ENCODE data around the gene MED13L.
"Not testable (repeated sequence)": the region's sequence is repeated elsewhere in the genome, so short reads cannot be mapped to it uniquely, and the experiment has no call there.

Gene MED13L

DNA sequence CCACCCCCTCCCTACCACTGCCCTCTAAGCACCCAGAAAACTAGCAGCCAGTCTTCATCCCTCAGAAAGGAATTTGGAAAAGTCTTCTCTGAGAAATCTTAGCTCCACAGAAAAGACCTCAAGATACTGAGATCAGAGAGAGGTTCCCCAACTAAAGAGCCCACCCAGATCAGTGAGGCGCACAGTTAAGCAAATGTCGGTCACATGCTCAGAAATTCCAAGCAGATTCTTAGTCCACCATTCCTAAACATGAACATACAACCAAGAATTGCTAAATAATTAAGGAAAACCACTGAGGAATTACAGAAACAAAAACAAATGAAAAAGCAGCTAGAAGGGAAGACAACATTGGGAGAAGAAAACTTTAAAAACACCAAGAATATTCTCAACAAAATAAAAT, 32.3 kb downstream of the MED13L start:
- DNase-seq: no peak

DNA sequence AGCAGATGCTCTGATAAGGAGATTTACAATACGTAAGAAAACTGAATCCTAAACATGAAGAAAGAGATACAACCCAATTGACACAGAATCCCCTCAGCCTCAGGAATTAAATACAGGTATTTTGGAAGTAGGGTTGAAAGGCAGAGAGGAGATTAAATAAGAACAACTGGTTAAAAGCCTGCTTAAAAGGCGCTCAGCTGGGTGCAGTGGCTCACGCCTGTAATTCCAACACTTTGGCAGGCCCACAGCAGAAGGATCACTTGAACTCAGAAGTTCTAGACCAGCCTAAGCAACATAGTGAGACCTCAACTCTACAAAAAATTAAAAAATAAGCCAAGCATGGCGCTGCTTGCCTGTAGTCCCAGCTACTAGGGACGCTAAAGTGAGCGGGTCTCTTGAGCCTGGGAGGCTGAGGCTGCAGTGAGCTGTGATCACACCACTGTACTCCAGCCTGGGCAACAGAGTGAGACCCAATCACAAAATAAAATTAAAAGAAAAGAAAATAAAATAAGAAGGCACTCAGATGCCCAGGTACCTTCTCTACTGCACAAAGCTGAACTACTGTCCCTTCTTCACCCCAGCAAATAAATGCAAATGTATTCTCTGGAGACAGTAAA, 32.9 kb downstream of the MED13L start:
- DNase-seq: no peak

DNA sequence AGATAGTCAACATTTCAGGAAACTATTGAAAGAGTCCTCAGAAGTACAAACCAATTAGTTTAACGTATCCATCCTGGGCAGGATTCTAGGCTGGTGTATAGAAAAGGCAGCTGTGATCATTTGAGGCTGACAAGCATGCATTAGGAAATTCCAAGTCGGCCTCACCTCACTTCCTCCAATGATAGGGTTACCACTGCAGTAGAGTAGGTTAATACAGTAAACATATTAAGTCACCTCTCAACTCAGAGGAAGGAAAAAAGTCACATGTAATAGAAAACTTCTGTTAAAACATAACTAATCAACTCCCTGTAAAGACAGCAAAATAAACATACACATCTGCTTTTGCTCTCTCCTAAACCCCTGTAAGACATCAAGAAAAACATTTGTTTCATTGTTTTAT, 33.5 kb downstream of the MED13L start:
- no peak for DNase-seq

DNA sequence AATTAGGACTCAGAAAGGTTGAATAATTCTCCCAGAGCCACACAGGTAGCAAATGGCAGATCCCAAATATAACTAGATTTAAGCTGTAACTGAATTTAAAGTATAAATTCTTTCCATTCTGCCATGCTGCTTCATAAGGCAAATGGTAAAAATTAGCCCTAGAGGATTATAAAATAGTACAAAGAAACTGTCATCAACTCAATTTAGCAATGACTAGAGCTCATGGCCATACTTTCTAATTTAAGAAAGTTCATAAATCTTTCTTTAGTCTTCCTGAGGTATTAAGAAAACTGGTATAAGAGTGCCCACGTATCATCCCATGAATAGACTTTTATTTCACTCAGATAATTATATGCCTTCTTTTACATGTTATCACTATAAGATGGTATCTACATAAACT, 34.8 kb downstream of the MED13L start:
- DNase-seq: no peak

DNA sequence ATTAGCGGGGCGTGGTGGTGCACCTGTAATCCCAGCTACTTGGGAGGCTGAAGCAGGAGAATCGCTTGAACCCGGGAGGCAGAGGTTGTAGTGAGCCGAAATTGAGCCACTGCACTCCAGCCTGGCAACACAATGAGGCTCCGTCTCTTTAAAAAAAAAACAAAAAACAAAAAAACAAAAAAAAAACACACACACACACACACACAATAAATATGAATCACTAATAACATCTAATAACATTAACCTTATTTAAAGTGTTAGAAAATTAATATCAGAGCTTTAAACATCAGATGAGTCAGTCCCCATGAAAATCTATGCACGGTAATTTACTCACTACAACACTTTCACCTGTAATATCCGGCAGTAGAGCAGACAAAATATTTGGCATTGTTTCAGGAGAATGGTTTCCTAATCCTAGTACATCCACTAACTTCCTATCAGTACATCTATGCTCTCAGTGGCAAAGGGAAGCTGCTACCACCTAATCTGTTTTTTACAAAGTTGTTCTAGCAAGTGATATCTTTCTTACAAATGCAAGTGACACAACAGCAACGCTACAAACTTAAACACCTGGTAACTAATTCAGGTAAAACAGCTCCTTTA, 36.2 kb downstream of the MED13L start:
- no peak for DNase-seq

DNA sequence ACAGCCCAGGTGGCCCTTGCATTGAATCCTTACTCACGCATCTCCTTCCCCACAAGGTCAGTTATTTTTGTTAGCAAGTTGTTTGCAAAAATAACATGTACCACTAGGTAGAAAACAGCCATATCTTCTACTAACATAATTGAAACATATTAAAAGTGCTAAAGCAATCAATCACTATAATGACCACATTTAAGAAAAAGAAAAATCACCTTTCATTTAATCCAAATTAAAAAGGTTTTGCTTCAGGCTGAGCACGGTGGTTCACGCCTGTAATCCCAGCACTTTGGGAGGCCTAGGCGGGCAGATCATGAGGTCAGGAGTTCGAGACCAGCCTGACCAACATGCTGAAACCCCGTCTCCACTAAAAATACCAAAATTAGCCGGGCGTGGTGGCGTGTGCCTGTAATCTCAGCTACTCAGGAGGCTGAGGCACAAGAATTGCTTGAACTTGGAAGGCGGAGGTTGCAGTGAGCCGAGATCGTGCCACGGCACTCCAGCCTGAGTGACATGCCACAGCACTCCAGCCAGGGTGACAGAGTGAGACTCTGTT, 38.8 kb downstream of the MED13L start:
- not testable (repeated sequence) for DNase-seq

DNA sequence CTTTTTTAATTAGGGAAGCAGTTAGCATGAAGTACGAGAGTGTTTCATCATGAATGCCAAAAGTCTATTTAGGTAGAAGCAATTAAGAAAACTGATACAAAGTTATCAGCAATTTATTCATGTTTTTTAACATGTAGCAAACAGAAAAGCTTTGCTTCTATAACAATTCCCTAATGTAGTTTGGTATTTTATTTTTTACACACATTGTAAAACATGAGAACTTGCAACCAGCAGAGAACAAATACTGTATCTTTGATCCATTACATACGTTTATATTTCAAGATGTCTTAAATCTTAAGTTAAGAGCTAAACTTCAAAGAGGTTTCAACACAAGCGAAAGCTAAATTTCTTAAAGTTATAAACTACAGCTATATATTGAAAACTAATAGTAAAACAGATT, 39.3 kb downstream of the MED13L start:
- DNase-seq: no peak

DNA sequence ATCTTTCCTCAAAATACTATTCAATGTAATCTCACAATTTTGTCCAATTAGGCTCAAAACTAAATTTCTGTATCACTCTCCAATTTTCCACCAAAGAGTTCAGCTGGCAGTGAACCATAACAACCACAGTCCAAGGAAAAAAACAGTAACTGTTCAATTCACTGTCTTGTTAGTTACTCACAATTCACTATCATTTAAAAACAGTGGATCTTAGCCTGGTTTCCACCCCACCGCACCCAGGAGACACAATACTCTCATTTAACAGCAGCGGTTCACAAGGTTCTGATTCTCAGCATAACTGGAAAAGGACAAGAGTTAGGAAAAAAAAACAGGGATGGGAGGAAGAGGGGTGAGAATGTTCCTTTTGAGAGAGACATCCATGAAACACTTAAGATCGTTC, 40.5 kb downstream of the MED13L start:
- no peak for DNase-seq

DNA sequence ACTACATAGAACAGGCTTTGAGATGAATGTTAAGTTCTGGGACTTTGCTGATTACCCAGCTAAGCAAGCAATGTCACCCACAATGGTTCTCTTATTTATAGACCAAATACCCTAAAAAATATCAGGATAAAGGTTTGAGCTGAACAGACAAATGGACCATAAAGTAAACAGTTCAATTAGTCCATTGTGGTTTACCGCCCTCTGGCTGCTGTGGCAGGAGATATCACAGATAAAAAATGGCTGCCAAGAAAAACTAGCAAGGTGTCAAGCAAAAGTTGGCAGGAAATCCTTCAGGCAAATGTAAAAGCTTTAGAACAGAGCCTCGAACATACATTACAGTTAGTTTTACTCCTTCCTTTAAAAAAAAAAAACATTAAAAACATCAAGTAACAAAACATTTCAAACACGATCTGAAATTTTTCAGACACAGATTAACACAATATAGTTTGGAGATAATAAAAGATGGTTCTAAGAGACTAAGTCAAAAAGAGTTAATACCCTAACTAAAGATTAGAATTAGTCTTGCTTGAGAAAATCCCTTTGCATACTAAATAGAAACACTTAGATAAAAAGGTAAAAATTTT, 41.3 kb downstream of the MED13L start:
- peak; percentile 10 for DNase-seq

DNA sequence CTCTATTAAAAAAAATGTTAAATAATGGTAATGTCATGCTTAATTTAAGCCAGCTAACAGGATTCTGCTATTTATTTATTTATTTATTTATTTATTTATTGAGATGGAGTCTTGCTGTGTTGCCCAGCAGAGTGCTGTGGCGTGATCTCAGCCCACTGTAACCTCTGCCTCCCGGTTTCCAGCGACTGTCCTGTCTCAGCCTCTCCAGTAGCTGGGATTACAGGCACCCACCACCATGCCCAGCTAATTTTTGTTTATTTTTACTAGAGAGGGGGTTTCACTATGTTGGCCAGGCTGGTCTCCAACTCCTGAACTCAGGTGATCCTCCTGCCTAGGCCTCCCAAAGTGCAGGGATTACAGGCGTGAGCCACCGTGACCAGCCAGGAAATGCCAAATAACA, 43.3 kb downstream of the MED13L start:
- DNase-seq: not testable (repeated sequence)

DNA sequence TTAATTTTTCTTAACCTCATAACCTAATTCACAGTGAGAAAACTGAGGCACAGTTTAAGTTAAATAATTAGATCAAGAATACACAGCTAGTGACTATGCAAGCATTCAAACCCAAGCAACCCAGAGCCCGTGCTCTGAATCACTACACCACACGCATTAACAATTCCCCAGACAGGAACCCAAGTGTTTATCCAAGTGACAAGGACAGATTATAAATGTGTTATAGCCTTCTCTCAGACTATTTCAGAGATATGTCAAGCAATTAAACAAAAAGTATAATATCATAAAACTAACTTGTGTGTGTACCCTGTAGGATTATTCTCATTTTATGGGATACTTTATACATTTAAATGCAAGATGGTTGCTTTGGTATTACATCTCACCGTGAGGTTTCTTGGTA, 43.8 kb downstream of the MED13L start:
- DNase-seq: no peak

DNA sequence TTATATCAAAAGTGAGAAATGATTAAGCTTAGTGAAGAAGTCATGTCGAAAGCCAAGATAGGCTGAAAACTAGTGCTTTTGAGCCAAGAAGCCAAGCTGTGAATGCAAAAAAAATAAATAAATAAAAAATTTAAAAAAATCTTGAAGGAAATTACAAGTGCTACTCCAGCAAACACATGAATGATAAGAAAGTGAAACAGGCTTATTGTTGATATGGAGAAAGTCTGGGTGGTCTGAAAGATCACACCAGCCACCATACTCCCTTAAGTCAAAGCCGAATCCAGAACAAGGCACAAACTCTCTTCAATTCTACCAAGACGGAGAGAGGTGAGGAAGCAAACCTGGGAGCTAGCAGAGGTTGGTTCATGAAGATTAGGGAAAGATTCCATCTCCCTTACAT, 49.7 kb downstream of the MED13L start:
- DNase-seq: no peak

DNA sequence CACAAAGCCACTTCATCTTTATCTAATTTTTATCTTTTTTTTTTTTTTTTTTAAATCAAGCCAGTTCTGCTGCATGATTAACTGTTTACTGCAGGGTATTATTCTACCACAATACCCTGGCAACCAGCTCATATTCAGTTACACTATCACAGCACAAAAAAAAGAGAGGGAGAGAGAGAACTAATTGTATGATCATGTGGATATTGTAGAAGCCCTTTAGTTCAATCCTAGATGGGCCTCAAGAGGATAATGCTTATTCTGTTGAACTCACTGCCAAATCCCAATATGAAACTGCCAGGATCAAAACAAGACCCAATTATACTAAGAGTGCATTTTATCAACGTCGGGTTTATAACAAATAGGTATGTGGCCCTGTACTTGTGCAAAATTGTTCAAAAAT, 51.5 kb downstream of the MED13L start:
- DNase-seq: no peak

DNA sequence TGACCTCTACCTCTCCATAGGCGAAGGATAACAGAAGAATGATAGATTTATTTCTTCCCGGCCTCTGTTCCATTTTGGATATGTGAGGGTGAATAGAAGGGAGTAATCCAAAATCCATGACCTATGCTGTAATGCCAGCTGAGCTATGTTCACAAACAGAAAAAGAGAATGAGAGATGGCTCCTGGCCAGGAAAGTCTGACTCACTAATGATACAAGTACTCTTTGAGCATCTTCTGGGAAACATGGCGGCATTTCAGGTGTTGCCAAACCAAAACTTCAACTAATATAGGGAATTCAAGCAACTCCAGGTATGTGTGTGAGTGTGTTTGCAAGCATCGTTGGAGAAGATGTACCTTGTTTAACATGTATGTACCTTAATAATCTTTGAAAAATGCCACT, 55.1 kb downstream of the MED13L start:
- DNase-seq: no peak

DNA sequence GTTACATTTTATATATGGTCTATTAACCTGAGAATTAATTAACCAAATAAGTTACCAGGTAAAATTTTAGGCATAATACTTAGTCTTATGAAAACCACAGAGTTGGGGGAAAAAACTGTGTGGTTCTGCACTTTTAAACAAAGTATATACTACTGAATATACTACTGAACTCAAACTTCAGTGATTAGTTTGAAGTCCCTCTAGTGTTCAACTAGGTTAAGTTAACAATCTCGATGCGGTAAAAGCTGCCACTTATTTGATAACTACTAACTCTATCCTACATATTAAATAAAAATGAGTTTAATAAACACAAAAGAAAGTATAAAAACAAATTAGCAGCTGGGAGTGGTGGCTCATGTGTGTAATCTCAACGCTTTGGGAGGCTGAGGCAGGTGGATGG, 56.7 kb downstream of the MED13L start:
- DNase-seq: no peak

DNA sequence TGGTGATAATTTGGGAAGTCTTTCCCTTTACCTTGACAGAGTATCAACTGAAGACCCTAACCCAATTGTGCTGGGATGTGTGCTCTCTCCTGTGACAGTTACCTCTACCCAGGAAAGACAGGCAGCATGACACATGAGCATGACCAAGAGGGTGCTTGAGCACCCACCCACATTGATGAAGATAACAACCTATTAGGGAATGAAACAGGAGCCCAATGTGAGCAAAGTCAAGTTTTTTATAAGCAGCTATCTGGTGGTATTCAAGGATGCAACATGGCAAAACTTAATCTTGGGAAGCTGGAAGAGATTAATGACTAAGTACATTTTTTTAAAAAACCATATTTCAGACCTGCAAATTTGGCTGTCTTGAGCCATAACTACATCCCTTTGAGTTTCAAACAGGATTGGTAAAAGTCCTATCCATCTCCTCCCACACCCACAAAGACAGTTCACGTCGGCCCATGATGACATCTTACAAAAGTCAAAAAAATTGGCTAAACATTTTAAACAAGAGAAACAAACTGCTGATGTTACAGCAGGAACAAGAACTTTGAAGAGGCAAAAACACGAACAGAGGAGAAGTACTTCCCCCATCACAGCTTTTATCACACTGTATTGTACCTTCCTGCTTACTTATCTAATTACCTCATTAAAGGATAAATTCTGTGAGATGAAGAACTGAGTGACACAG, 60.3 kb downstream of the MED13L start:
- DNase-seq: no peak

DNA sequence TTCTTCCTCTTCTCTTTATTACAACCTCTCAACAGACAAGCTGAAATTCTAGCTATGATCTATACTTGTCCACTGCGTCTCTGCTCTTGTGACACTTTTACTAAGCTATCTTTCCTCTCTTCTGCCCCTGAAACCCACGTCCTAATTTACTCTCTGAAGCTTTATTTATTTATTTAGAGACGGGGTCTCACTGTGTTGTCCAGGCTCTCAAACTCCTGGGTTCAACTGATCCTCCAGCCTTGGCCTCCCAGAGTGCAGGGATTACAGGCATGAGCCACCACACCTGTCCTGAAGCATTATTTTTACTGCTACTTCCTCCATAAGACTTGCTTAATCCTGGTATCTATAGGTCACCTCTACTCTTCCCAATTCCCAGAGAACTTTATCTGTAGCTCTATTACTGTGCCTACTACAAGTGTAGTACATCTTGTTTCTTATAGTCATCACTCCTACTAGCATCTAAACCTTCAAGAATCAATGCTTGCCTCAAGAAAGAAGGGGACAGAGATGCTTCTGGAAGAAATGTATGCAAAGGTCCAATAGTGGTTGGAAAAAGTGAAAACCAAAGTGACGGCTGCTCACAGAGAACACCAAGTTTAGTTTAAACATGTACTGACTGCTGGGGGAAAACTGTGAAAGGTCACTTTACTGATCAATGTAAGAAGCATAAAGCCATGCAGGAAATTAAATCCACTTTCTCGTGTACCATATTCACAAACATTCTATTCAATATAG, 61.3 kb downstream of the MED13L start:
- DNase-seq: no peak

DNA sequence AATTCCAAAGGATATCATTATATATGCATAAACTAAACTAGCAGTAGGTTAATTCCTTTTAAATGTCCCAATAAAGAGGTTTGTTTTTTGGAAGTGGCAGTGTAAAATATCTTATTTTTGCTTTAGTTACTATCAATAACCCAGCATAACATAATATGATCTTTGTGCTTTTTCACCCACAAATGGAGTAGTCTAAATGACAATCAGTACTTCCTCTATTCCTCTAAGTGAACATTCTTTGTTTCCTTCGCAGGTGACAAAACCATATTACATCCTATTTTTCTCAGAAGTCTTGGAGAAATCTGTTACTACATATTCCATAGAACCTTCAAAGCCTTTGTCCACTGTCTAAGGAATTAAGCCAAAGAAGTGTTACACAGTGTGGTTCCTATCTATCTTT, 62.5 kb downstream of the MED13L start:
- no peak for DNase-seq

DNA sequence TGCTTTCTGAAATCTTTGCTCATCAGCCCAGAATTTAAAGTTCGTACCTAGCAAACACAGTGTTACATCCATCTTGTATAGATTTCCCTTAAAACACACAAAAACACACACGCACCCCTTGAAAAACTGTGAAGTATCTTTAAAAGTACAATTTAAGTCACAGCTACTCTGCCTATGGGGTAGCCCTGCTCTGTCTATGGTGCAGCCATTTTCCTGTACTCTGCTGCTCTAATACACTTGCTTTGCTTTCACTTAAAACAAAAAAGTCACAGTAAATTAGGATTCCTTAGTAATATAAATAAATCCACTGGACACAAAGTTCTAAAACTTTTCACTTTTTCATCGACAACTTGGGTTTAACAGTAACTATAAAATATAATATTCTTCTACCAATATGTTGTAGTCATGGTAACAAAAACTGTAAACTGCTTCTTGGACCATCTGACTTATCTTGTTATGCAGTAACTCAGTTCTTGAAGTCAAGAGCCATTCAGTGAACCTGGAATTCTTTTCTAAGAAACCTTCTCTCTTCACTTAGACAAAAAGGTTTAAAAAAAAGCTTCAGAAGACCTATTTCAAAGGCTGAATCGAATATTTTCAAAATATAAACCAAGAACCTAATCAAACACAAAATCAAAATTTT, 63.5 kb downstream of the MED13L start:
- DNase-seq: no peak

DNA sequence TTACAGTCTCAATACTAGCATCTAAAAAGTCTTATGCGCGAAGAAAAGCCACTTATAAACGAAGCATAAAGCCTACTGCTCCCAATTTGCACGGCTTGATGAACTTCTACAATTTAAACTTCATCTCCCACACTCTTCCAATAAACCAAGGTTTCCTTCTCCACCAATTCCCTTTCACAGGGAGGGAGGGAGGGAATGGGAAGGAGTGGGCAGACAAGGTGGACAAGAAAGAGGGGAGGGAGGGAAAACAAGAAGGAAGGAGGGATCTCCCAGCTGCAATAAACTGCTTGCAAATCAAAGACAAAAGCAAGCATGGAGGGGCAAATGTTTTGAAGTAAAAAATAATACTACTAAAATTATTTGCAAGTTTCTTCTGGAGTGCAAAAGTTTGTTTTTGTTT, 64.5 kb downstream of the MED13L start:
- no peak for DNase-seq

DNA sequence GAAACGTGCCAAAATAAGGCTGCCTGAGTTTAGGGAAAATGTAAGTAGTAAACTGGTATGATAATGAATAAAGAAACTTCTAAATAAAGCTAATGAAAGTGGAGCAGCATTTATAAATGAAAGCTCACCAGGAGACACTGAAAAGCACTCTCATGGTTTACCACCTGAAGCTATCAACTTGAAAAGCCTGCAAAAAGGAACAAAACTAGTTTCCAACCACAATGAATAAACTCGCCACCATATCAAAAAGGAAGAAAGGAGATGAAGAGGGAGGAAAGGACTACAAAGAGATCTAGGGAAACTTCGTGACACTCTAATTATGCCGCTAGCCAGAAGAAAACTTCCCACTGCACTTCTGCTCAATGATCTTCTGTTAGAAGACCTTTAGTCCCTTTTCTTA, 66.7 kb downstream of the MED13L start:
- DNase-seq: no peak

DNA sequence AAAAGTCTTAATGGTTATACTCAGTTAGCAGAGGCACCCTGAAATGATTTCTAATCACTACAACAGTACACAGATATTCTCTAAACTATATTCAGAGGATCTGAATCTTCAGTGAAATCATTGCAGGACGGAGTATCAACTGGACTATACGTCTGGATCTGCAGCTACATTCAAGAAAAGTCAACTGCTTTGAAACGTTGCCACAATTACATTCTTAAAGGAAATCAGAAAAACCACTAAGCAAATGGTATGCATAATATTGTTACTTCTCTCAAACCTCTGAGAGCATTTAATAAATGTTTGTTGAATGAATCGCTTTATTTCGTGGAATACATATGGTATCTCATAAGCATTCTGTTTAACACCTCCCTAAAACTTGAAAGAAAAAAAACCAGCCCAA, 67.4 kb downstream of the MED13L start:
- no peak for DNase-seq

DNA sequence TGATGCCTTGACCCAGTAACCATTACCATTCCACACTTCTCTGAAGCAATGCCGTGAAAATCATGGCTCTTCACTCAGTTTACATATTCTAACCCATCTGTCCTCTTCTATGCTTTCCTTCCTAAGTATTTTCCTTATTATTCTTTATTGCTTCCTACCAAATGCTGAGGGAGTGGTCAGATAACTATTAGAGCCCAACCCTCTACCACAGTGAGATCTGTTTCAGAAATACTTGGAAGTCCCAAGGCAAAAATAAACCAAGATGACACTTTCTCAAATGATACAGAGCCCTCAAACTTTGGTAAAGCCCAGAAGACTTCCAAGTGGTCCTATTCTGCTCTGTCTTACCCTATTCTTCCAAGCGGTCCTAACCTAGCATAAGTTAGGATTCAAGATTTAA, 68.0 kb downstream of the MED13L start:
- DNase-seq: no peak
